ENCODE results near the gene TSPYL6.
"Not testable (repeated sequence)": the region's sequence is repeated elsewhere in the genome, so short reads cannot be mapped to it uniquely, and the experiment has no call there.

Gene TSPYL6

GRCh38 chr2:54256091-54256694 is at the start of gene TSPYL6:
TSPYL6 (minus strand) TSS chr2:54256229; CDS start chr2:54256151, 78 bp downstream.
- no peak for DNase-seq

GRCh38 chr2:54303631-54304030 is 47.6 kb upstream of the TSPYL6 start:
- DNase-seq = no peak

- no peak for DNase-seq
Observed at GRCh38 chr2:54298514-54298913, 42.5 kb upstream of the TSPYL6 start.

- DNase-seq = no peak
Observed at GRCh38 chr2:54295911-54296310, 39.9 kb upstream of the TSPYL6 start.

GRCh38 chr2:54294665-54295064 is 38.6 kb upstream of the TSPYL6 start:
- DNase-seq = not testable (repeated sequence)

GRCh38 chr2:54290356-54291025 is 34.5 kb upstream of the TSPYL6 start:
- no peak for DNase-seq

GRCh38 chr2:54289917-54290316 is 33.9 kb upstream of the TSPYL6 start:
- no peak for DNase-seq

GRCh38 chr2:54287532-54287931 is 31.5 kb upstream of the TSPYL6 start:
- DNase-seq = no peak

- no peak for DNase-seq
Observed at GRCh38 chr2:54285451-54285850, 29.4 kb upstream of the TSPYL6 start.

- no peak for DNase-seq
Observed at GRCh38 chr2:54284826-54285225, 28.8 kb upstream of the TSPYL6 start.

- DNase-seq = no peak
Observed at GRCh38 chr2:54279385-54279784, 23.4 kb upstream of the TSPYL6 start.

- DNase-seq = no peak
Observed at GRCh38 chr2:54275541-54275940, 19.5 kb upstream of the TSPYL6 start.

- no peak for DNase-seq
Observed at GRCh38 chr2:54274781-54275242, 18.8 kb upstream of the TSPYL6 start.

GRCh38 chr2:54271843-54272627 is 16.0 kb upstream of the TSPYL6 start:
- DNase-seq = no peak

GRCh38 chr2:54271189-54271588 is 15.2 kb upstream of the TSPYL6 start:
- DNase-seq = no peak

- no peak for DNase-seq
Observed at GRCh38 chr2:54267577-54267976, 11.5 kb upstream of the TSPYL6 start.

GRCh38 chr2:54265081-54265480 is 9.1 kb upstream of the TSPYL6 start:
- not testable (repeated sequence) for DNase-seq

GRCh38 chr2:54262015-54262765 is 6.2 kb upstream of the TSPYL6 start:
- DNase-seq = no peak

- no peak for DNase-seq
Observed at GRCh38 chr2:54261537-54261936, 5.5 kb upstream of the TSPYL6 start.

GRCh38 chr2:54260241-54260595 is 4.2 kb upstream of the TSPYL6 start:
- DNase-seq = no peak

GRCh38 chr2:54259413-54260240 is 3.6 kb upstream of the TSPYL6 start:
- no peak for DNase-seq

- no peak for DNase-seq
Observed at GRCh38 chr2:54258166-54258565, 2.1 kb upstream of the TSPYL6 start.

Data from activated naive CD4-positive, alpha-beta T cell treated with anti-CD3 and anti-CD28 coated beads, Interleukin-2, amount 50 U/mL, for 16 hours (primary cell).